Measurements from ENCODE around the gene PTPN23.
"Not testable (repeated sequence)": the region's sequence is repeated elsewhere in the genome, so short reads cannot be mapped to it uniquely, and the experiment has no call there.

Gene PTPN23

GRCh38 chr3:47441796-47442551 lies 61.2 kb downstream of the PTPN23 start:
- no peak for DNase-seq (ENCODE audit: low read depth in 2 of 2)

- DNase-seq (ENCODE audit: low read depth in 2 of 2), result no peak
Observed at GRCh38 chr3:47443611-47443995, 62.8 kb downstream of the PTPN23 start.

- no peak for DNase-seq (ENCODE audit: low read depth in 2 of 2)
Observed at GRCh38 chr3:47444103-47444502, 63.3 kb downstream of the PTPN23 start.

GRCh38 chr3:47452453-47453215 lies 71.8 kb downstream of the PTPN23 start:
- no peak for DNase-seq (ENCODE audit: low read depth in 2 of 2)

GRCh38 chr3:47455806-47456452 lies 75.1 kb downstream of the PTPN23 start:
- no peak for DNase-seq (ENCODE audit: low read depth in 2 of 2)

GRCh38 chr3:47456984-47457383 lies 76.2 kb downstream of the PTPN23 start:
- DNase-seq (ENCODE audit: low read depth in 2 of 2), result no peak

GRCh38 chr3:47459534-47460085 lies 78.8 kb downstream of the PTPN23 start:
- DNase-seq (ENCODE audit: low read depth in 2 of 2), result not testable (repeated sequence)
